ENCODE measurements around the gene MYO16. TPM values are rescaled to one million over a fixed set of nuclear protein-coding genes. Genes with fewer than 3 reads are reported as not detected.

Gene MYO16
- total RNA-seq, 1 donor from 2014 or later, result 0.49 TPM

DNA sequence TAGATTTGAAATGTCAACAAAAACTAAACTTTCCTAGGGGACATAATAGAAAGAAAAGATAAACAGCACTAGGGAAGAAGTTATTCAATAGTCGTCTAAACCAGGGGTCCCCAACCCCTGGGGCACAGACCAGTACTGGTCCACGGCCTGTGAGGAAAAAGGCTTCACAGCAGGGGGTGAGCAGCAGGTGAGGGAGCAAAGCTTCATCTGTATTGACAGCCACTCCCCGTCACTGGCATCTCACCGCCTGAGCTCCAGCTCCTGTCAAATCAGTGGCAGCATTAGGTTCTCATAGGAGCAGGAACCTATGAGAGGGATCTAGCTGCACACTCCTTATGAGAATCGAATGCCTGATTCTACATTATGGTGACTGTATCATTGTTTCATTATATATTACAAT is 382.7 kb downstream of the MYO16 start:
- TF ChIP-seq POLR2AphosphoS5 (IDR thresholded peaks at IDR 0.05; ENCODE audit: insufficient read depth in 1 of 2, low read depth in 1 of 2) (no peak), CTCF (IDR thresholded peaks at IDR 0.05) (no peak), POLR2A (IDR thresholded peaks at IDR 0.05) (no peak)
- intact Hi-C loops (cut with DNase I), result no loop called here
- H3K4me3 ChIP-seq, result no peak overlapping the region
- no peak for DNase-seq (ENCODE audit: extremely low spot score in 2 of 2)
- H3K36me3 ChIP-seq, result no peaks in the 10 kb centered on the region
- no peaks in the 10 kb centered on the region for H3K27me3 ChIP-seq
- no peak overlapping the region for H3K27ac ChIP-seq
- H3K9me3 ChIP-seq, result no peaks in the 10 kb centered on the region
- no peaks in the 10 kb centered on the region for H3K4me1 ChIP-seq

DNA sequence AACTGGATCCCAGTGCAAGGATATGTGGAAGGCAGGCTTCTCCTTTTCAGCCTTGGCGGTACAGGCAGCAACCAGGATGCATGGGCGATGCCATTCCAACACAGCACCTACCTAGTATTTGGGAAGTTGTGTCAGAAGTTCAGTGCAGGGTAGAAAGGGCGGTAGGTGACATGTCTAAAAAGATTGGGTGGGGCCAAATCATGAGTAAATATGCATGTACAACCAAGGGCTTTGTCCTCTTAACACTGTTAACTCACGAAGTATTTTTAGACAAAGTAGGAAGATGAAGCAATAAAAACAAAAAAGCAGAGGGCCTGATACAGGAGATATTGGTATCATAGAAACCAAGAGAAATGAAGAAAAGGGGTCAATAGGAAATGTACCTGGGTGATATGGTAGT is 392.1 kb downstream of the MYO16 start:
- Histone ChIP-seq H3K4me3 (no peak overlapping the region), H3K36me3 (no peaks in the 10 kb centered on the region), H3K4me1 (no peaks in the 10 kb centered on the region), H3K9me3 (no peaks in the 10 kb centered on the region), H3K27ac (no peak overlapping the region), H3K27me3 (no peaks in the 10 kb centered on the region)
- intact Hi-C loops (cut with DNase I), result no loop called here
- no peak for DNase-seq (ENCODE audit: extremely low spot score in 2 of 2)
- TF ChIP-seq POLR2A (IDR thresholded peaks at IDR 0.05) (no peak), POLR2AphosphoS5 (IDR thresholded peaks at IDR 0.05; ENCODE audit: insufficient read depth in 1 of 2, low read depth in 1 of 2) (no peak), CTCF (IDR thresholded peaks at IDR 0.05) (no peak)

DNA sequence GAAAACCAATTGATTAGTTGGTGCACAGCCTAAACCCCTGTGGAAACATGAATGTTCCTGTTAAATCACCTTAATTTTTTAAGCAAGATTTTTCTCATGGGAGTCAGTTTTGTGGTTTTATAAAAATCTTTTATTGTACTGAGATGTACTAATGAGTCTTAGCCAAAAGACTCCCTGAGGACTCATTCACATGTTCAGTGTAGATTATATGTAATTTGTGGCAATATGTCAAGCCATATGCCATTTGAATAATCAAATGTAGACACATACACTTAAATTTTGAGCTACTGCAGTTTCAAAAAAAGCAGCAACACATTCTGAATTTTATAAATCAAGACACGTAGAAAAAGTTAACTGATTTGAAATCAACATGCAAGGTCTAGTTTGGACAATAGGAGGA is 395.2 kb downstream of the MYO16 start:
- H3K27ac ChIP-seq, result no peak overlapping the region
- H3K27me3 ChIP-seq, result no peaks in the 10 kb centered on the region
- no peak for TF ChIP-seq POLR2AphosphoS5 (IDR thresholded peaks at IDR 0.05; ENCODE audit: insufficient read depth in 1 of 2, low read depth in 1 of 2)
- no peak for TF ChIP-seq CTCF (IDR thresholded peaks at IDR 0.05)
- TF ChIP-seq POLR2A (IDR thresholded peaks at IDR 0.05), result no peak
- no peak overlapping the region for H3K4me3 ChIP-seq
- H3K9me3 ChIP-seq, result no peaks in the 10 kb centered on the region
- H3K36me3 ChIP-seq, result no peaks in the 10 kb centered on the region
- no peak for DNase-seq (ENCODE audit: extremely low spot score in 2 of 2)
- intact Hi-C loops (cut with DNase I), result no loop called here
- H3K4me1 ChIP-seq, result no peaks in the 10 kb centered on the region

DNA sequence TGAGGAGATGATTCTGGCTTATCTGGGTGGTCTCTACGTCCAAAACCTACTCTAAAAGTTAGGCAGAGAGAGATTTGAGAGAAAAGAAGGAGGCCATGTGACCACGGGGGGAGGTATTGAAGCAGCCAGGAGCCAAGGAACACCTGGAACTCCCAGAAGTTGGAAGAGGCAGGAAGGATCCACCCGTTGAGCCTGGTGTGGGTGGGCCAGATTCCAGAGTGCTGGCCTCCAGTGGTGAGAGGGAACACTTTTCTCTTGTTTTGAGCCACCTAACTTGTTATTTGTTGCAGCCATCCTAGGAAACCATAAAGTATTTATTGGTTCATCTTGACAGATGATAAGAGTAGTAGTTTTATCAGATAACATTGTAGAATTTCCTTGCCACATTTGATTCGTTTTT is 396.9 kb downstream of the MYO16 start:
- no peaks in the 10 kb centered on the region for H3K27me3 ChIP-seq
- no peak for DNase-seq (ENCODE audit: extremely low spot score in 2 of 2)
- no peaks in the 10 kb centered on the region for H3K4me1 ChIP-seq
- no peak overlapping the region for H3K27ac ChIP-seq
- no peaks in the 10 kb centered on the region for H3K9me3 ChIP-seq
- TF ChIP-seq POLR2AphosphoS5 (IDR thresholded peaks at IDR 0.05; ENCODE audit: insufficient read depth in 1 of 2, low read depth in 1 of 2), result no peak
- TF ChIP-seq CTCF (IDR thresholded peaks at IDR 0.05), result no peak
- no peak for TF ChIP-seq POLR2A (IDR thresholded peaks at IDR 0.05)
- no peaks in the 10 kb centered on the region for H3K36me3 ChIP-seq
- intact Hi-C loops (cut with DNase I), result no loop called here
- H3K4me3 ChIP-seq, result no peak overlapping the region

GRCh38 chr13:109028624-109029023 is 399.2 kb downstream of the MYO16 start:
- no peak overlapping the region for H3K27ac ChIP-seq
- intact Hi-C loops (cut with DNase I), result no loop called here
- DNase-seq (ENCODE audit: extremely low spot score in 2 of 2), result no peak
- no peak for TF ChIP-seq POLR2AphosphoS5 (IDR thresholded peaks at IDR 0.05; ENCODE audit: insufficient read depth in 1 of 2, low read depth in 1 of 2)
- TF ChIP-seq CTCF (IDR thresholded peaks at IDR 0.05), result no peak
- TF ChIP-seq POLR2A (IDR thresholded peaks at IDR 0.05), result no peak
- H3K4me3 ChIP-seq, result no peak overlapping the region
- no peaks in the 10 kb centered on the region for H3K36me3 ChIP-seq
- H3K4me1 ChIP-seq, result no peaks in the 10 kb centered on the region
- no peaks in the 10 kb centered on the region for H3K9me3 ChIP-seq
- no peaks in the 10 kb centered on the region for H3K27me3 ChIP-seq
